Limb (tissue), 2 donors: ENCODE data around the gene PIK3R6.

Experiments used
- DNase-seq, 2 donors: peaks; one replicate each; pipeline ENCODE4 v3.0.0-alpha.2; 2016; ENCODE audit errors: extremely low spot score in 2 of 2

Gene PIK3R6

GRCh38 chr17:8855477-8856204 is 11.8 kb downstream of the PIK3R6 start:
- DNase-seq: no peak

DNA sequence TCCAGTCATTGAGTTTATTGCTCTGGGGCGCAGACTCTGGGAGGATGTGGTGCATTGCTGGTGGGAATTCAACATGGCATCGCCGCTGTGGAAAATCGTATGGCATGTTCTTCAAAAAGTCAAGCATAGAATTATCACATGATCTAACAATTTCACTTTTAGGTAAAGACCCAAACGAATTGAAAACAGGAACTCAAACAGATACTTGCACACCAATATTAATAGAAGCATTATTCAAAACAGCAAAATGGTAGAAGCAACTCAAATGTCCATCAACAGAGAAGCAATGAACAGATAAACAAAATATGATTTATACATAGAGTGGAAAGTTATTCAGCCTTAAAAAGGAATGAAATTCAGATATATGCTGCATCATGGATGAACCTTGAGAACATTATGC is 15.9 kb downstream of the PIK3R6 start:
- DNase-seq: no peak

DNA sequence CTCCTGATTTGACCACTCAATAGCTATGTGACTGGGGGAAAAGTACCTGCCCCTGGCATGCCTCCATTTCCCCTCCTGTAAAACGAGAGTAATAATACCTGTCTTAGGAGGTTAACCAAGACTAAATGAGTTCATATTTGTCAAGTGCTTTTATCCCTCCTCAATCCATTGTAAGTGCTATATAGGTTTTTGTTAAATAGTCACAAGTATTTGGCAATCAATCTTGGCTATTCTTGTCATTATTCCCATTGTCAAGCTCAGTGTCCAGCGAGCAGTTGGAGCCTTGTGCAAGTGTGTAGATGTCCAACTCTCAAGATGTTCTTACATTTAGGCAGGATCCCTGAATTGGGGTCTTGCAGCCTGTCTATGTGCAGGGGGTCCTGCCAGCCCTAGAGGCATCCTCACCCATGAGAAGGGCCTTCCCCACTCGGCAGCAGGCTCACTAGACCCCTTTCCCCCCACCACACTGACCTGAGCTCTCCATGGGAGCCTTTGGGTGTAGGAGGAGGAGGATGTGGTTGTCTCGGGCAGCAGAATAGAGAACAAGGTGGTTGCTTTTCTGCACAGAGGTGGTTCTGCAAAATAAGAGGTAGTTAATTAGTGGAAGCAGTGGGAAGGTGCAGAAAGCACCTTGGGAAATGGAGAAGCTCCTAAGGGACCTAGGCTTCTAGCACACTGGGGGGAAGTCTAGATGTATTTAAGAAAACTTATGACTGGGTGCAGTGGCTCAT is 18.0 kb downstream of the PIK3R6 start:
- DNase-seq: no peak

GRCh38 chr17:8847891-8848290 is 19.6 kb downstream of the PIK3R6 start:
- DNase-seq: no peak

- no peak for DNase-seq
These were observed 20.7 kb downstream of the PIK3R6 start for GRCh38 chr17:8846768-8847211.

DNA sequence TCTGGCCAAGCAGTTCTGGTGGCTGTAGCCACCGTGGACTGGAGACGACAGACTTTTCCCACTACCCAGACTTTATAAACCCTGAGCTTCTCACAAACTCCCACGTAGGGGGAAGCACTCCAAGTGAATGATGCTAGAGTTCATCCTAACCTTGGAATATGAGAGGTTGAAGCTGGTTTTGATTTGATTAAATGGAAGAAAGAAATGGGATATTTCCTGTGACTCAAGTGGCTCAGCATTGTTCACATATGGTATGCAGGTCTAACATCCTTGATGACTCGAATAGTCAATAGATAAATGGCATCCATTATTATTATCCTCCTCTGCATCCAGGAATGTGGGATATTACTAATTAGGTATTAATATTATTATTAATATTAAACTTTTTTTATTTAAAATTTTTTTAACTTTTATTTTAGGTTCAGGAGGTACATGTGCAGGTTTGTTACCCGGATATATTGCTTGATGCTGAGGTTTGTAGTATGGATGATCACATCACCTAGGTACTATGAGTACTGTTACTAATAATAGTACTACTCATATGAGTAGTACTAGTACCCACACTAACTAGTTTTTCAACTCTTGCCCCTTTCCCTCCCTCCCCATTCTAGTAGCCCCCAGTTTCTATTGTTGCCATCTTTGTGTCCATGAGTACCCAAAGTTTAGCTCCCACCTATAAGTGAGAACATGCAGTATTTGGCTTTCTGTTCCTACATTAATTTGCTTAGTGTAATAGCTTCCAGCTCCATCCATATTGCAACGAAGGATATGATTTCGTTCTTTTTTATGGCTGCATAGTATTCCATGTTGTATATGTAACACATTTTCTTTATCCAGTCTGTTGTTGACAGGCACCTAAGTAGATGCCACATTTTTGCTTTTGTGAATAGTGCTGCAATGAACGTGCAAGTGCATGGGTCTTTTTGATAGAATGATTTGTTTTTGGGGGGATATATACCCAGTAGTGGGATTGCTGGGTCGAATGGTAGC is 22.9 kb downstream of the PIK3R6 start:
- DNase-seq: no peak

GRCh38 chr17:8843344-8843743 is 24.1 kb downstream of the PIK3R6 start:
- no peak for DNase-seq

GRCh38 chr17:8841844-8842243 is 25.6 kb downstream of the PIK3R6 start:
- DNase-seq: no peak

- no peak for DNase-seq
These were observed 28.0 kb downstream of the PIK3R6 start for GRCh38 chr17:8839410-8839935.

GRCh38 chr17:8838551-8839095 is 28.9 kb downstream of the PIK3R6 start:
- no peak for DNase-seq

DNA sequence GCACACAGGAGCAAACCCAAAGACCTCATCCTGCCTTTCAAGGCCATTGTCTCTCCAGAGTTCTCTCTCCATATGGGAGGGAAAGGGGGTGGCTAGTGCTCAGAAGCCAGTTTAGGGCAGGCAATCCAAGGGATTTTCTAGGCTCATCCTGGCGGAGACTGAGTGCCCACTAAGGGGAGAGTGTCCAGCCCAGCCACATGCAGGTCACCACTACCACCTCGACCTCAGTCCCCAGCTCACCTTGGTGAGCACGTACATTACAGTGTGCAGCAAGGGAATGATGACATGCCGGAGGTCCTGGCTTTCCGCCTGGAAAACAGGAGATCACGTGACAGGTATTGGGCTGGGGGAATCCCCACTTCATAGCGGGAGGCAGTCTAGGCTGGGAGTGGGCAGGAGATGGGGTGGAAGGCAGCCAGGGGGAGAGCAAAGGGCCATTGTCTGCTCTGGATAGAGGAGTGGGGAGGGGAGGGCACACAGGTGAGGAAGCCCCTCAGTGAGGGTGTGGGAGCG is 29.9 kb downstream of the PIK3R6 start:
- DNase-seq: peak in 1 of 2 donors; percentile 51

DNA sequence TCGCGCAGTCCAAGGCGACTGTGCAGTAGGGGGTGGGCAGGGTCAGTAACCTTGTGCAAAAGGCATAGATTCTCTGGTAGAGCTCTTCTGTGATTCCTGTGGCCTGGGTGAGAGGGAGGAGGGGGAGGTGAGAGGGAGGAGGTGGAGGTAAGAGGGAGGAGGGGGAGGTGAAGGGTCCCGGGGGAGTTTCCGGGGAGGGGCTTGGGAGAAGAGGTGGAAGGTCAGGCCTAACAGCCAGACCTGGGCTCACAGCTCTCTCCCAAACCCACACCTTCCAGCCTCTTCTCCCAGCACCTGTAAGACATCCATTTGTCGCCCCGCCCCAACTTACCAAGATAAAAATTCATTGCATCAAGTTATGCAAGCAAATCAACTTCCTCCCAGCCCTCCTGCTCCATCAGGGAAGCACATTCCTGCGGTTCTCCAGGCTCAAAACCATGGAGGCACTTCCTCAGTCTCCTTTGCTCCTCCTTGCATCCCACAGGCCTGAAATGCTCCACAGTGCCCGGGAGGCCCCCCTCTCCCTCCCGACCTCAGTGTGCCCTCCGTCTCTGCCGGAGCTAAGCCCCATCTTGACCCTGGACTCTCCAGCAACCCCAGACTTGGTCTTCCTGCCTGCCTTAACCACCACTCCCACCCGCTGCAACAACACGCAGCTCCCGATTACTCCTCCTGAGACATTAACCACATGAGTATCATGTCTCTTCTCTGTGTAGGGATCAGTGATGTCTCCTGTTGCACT is 30.5 kb downstream of the PIK3R6 start:
- DNase-seq: no peak

GRCh38 chr17:8835631-8836364 is 31.7 kb downstream of the PIK3R6 start:
- no peak for DNase-seq

GRCh38 chr17:8835106-8835505 is 32.4 kb downstream of the PIK3R6 start:
- no peak for DNase-seq

GRCh38 chr17:8832711-8833352 is 34.6 kb downstream of the PIK3R6 start:
- peak in 1 of 2 donors; percentile 63 for DNase-seq

DNA sequence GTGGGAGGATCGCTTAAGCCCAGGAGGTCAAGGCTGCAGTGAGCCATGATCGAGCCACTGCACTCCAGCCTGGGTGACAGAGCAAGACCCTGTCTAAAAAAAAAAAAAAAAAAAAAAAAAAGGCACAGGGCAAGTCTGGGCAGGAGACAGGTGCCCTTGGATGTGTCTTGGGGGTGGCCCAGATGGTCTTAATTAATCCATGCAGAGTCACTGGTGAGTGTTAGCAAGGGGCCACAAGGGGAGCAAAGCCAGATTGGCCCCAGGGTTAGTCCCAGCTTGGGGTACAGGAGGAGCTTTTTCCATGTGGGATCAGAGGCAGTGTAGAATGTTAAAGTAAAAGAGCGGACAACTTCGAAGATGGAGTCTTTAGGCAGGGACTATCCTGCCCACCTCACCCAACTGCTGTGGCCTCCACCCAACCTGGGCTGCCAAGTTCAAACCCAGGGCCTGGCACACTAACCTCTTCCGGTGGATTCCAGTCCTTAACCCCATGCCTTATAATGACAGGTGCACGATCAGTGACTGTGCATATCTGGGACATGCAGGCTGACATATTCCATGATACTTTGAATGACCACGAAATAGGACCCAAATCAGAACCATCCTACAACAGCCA is 36.1 kb downstream of the PIK3R6 start:
- DNase-seq: no peak

DNA sequence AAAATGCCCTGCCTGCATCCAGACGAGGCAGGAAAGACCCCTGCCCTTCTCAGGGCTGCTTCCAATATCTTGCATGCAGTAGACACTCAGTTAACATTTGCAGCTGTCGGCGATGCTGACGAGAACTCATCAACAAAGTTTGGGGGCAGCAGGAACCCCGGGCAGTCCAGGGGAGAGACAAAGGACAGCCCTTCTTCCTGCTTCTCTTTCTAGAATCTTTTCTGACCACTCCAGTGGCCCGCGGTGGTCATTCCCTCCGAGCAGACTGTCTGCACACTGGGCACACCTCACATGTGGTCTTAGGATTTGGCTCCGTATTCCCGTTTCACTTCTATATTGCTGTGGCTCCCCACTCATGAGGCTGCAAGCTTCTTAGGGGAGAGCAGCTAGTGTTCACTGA is 37.3 kb downstream of the PIK3R6 start:
- no peak for DNase-seq

DNA sequence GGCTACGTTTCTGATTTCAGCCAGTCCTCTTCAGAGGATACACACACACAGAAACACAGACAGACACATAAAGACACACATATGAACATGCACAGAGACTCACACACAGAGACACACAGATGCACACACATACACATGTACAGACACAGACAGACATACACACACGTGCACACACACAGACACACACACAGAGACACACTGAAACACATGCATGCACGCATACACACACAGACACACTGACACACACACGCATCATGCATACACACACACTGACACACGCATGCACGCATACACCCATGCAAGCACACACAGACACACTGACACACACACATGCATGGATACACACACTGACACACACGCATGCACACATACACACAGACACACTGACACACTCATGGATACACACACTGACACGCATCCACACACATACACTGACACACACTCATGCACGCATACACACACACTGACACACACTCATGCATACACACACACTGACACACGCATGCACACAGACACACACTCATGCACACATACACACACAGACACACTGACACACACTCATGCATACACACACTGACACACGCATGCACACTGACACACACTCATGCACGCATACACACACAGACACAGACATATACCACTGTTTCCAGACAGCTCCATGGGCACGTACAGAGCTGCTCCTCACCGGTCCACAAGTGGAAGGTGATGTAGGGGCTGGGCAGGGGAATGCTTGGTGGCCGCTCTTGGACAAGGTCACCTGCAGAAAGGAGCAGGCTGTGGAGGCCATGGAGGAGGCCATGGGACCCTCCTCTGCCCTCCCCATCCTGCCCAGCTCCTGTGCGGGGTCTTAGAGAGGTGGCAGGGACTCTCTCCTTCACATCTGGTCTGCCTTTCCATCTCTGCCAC is 38.2 kb downstream of the PIK3R6 start:
- DNase-seq: no peak
